HG03460 (cell line): ENCODE results near the gene IKZF3.
"Not testable (repeated sequence)": the region's sequence is repeated elsewhere in the genome, so short reads cannot be mapped to it uniquely, and the experiment has no call there.

Source experiments
- ATAC-seq: cut with Tn5 transposase; IDR thresholded peaks from one replicate; pipeline ENCODE4 v1.9.1; 2021; ENCODE audit not compliant: unreplicated experiment

Gene IKZF3

DNA sequence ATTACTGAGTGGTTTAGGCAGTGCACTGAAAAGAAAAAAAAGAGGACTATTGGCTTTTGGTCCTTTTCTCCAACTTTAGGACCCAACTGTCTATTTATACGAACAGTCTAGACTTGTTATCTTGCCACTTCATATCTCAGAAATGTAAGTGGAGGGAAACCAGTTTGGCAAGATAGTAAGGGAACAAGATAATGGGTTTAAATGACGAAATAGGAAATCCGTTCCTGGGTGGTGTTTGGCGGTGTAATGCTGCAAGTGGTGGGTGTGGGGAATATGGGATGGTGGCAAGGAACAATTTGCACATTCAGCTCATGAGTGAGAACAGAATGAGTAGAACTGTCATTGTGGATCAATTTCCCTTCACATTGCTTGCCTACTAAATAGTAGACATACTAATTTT lies 81.6 kb downstream of the IKZF3 start:
- ATAC-seq, result no peak

DNA sequence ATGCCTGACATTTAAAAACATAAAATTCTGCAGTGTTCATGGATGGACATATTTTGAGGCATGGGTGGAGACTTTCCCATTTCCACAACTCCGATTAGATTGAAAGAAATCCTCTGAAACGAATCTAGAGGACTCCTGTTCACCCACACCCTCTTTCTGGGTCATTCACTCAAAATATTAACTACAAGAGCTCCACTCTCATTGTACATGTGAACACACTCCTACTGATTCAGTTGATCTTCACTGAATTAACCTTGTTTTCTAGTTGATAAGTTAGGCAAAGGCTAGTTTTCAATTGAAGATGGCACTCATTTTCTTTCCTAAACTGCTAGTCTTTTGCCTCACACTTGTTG lies 82.3 kb downstream of the IKZF3 start:
- ATAC-seq, result no peak

DNA sequence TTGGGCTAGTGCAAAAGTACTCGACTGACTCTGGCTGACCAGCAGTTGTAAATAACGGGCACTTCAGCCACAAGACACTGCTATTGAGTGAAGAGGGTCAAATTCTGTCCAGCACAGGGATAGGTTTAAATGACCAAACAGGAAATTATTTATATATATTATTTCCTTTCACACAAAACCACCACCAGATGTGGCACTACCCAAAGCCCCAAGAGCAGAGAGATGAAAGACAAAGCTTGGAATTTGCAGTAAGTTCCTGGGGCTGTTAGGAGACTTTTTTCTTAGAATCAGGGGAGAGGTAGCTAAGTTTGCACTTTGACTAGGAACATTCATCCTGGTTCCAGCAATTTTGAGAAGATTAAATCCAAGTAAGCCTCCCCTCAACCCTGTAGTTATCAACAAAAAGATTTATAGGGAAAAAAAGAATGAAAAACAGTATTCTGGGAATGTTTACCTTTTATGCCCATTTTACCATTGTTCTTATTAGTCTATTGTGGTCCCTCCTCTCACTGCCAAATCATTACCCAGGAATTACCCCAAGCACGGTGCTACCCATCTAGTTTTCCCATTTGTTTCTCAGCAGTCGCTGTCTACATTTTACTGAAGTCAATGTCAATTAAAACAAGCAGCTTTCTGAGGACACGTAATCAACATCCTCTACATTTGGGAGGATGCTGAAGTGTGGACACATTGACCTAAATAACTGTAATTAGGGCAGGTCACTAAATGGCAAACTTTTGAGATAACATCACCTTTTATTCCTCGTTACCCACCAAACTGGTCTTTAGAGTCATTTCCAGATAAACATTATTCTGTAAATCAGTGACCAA lies 82.9 kb downstream of the IKZF3 start:
- no peak for ATAC-seq

DNA sequence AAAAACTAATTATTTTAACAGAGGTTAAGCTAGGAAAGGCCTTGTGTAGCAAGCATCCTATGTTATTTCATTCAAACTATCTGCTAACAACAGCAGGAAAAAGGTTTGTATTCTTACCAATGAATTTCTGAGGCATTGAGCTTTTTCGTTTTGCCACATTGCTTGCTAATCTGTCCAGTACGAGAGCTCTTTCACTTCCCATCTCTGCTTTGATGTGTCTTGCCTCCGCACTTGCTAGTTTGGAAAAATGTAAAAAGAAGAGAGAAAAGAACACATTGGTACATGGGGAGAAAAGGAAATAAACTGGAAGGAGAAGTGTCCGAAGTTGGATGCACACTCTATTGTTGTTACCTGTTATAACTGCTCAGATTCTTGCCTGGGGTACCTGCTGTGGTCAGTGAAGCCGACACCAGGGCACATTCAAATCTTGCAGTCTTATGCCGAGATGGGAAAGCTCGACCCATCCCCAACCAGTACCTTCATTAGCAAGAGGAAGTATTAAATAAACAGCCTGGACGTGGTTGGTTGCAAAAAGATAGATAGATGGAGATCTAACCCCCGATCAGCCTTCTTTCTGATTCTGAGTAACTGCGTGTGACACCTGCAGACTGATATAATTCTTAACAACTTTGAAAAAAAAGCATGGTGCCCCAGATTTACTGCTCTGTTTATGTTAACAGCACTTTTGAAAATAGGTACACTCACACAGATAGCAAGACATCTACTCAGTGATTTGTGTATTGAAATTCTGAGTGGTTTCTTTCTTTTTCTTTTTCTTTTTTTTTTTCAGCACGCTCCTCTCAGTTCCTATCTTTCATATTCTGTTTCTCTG lies 86.4 kb downstream of the IKZF3 start:
- peak; percentile 43 for ATAC-seq

DNA sequence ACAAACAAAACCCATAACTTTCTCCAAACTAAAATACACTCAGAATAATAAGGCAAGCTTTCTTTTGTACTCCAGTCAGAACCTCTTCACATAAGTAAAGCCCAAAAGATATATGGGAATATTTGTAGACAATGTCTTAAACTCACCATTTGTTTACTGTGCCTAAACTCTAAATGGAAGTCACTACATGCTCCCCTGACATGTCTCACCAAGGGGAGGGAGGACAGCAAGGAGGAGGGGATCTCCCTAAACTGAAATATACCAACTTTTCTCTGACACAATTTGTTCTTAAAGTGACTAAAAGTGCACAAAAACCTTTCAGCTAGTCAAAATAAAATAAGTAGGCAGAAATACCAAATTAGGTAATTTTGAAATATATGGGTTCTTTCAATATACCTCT lies 87.9 kb downstream of the IKZF3 start:
- ATAC-seq, result no peak

DNA sequence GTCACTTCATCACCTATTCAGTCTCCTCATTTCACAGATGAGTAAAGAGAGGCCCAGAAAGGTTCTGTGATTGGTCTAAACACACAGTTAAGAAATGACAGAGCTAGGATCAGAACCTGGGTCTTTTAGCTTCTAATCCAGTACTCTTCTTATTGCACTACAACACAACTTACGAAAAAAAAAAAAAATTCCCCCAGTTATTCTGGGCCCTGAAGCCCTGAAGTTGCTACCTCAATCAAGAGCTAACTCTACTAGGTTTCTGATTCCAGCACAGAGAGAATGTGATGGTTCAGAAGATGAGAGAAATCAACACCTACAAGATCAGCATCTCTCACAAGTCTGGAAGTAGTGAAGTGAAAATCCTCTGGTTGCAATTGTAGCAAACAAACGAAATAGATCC lies 89.1 kb downstream of the IKZF3 start:
- no peak for ATAC-seq

DNA sequence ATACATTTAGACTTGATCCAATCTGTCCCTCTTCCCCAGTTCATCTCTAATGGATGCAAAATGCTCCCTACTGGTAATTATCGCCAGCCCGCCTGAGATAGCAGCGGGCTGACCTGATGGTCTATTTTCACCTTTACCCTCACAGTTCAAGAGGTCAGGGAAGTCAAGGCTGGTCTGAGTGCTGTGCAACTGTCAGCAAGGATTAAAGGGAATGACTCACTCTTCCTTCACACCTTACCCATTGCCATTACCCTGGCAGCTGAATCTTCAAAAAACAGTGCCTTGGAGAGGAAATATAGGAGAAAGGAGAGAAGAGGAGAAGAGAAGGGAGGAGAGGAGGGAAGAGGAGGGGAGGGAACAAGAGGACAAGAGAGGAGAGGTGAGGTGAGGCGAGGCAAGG lies 90.1 kb downstream of the IKZF3 start:
- no peak for ATAC-seq

DNA sequence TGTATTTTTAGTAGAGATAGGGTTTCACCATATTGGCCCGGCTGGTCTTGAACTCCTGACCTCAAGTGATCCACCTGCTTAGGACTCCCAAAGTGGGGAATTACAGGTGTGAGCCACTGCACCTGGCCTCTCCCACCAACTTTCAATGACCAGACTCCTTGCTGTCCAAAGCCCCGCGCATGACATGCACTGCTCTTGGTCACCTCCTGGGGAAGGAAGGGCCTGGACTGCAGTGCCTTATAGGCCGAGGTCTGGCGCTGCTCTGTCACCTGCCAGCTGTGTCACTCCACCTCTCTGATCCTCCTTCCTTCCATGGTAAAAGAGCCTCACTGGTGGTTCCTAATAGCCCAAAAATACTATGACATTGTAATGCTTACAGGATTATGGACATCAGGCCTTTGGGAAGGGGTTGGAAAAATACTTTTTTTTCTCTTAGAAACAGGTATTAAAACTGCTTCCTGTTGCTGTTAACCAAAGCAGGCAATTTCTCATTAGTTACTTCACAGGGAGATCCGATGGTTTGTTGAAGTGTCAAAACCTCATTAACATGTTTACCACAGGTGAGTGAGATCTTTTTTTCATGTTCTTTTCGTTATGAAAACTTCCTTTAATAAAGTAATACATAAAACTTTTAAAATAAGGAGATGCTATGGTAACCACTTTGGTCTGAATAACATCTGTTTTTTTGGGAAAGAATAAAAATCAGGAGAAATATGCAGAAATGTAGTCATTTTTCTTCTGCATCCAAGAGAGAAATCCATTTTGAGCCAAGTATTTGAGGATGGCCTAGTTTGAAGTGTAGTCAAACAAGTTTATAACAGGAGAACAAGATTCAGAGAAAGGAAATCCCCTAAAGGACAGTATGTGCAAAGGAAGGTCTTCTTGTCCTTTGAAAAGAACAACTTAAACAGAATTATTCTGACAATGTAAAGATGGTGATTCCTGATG lies 90.9 kb downstream of the IKZF3 start:
- no peak for ATAC-seq

DNA sequence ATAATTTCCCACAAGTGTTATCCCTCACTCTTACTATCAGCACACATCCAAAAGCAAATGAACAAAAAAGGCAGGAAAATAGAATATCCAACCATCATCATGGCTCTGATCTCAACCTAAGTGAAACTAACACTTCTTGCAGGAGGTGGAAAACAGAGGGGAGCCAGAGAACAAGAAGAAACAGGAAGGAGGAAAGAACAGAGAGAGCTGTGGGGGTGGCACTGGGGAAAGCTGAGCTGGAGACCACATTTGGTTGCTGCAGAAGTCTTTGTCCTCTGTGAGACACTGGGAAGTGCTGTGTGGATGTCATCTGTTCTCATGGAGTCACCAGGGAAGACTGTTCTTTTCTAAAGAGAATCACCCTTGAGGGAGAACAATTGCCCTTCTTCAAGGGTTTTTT lies 91.7 kb downstream of the IKZF3 start:
- no peak for ATAC-seq

DNA sequence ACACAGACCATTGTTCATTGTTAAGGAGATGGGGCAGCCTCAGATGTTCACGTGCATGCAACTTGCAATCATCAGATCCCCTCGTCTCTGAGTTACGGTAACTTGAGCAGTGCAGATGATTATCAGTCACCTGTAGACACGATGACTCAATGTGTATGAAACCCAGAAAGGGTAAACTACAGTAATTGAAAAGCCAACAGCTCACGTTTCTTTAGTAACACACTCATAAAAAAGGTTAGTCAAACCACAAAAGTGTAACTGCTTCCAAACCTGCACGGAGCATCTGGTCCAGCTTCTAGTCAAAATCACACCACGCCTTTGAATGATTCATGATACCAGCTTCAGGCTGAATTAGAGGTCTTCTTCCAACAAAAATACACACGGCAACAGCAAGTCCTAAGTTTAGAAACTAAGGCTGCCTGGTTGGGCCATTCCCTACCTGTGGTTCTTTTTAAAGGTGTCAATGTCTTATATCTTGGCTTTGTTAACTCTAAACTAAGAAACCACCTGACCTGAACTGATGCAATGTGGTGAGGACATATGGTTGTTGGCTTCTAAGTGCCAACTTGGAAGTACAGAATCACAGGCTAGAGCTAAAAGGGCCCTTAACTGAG lies 94.0 kb downstream of the IKZF3 start:
- ATAC-seq, result peak; percentile 50

DNA sequence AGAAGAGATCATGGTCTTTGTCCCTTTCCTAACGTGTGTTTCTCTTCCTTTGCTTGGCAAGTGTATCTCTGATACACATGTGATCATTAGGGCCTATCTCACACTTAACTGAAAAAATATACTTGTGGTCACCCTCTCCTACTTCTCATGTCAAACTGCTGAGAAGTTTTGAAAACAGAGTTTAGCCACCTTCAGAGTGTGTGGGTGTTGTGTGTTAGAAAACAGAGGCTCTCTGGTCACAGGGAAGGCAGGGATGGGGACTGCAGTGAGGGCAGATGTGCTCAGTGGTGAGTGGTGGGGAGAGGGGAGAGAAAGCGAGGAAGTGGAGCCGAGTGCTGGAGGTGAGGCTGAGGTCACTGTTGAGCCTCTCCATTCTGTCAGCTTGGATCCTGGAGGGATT lies 97.0 kb downstream of the IKZF3 start:
- no peak for ATAC-seq

DNA sequence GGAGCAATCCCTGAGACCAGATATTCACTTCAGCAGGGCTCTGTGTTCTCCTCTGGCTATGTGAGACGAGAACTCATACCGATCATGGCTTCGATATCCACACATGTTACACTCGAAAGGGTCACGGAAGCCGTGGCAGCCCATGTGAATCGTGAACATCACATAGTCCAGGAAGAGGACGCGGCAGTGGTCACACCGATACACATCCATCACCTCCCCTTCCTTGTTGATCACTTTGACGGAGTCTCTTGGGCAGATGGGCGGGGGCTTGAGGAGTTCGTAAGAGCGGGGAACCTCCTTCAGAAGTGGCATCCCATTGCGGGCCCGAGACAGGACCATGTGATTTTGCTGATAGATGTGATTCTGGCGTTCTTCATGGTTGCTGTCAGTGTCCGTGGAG lies 98.3 kb downstream of the IKZF3 start:
- ATAC-seq, result no peak

DNA sequence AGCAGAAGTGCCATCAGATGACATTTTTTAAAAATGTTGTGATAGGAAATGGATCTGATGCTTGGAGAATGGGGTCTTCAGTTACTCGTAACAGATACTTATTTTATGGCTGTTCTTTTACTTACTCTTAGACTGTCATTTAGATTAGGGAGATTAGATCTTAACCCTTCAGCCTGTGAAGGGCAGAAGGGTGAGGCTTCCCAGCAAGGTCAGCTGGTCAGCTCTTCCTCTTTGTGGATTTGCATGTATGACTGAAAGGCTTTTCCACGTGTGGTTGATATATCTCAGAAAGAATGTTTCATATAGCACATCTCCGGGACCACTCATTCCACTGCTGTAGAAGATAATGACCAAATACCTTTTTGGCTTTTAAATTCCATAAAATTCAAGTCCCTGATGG lies 98.9 kb downstream of the IKZF3 start:
- ATAC-seq, result no peak

DNA sequence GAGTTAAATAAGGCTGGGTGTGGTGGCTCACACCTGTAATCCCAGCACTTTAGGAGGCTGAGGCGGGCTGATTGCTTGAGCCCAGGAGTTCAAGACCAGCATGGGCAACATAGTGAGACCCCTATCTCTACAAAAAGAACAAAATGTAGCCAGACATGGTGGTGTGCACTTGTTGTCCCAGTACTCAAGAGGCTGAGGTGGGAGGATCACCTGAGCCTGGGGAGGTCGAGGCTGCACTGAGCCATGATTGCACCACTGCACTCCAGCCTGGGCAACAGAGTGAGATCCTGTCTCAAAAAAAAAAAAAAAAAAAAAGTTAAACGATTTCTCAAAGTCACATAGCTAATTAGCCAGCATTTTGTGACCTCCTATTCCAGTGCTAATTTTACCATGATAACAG lies 99.9 kb downstream of the IKZF3 start:
- ATAC-seq, result not testable (repeated sequence)

DNA sequence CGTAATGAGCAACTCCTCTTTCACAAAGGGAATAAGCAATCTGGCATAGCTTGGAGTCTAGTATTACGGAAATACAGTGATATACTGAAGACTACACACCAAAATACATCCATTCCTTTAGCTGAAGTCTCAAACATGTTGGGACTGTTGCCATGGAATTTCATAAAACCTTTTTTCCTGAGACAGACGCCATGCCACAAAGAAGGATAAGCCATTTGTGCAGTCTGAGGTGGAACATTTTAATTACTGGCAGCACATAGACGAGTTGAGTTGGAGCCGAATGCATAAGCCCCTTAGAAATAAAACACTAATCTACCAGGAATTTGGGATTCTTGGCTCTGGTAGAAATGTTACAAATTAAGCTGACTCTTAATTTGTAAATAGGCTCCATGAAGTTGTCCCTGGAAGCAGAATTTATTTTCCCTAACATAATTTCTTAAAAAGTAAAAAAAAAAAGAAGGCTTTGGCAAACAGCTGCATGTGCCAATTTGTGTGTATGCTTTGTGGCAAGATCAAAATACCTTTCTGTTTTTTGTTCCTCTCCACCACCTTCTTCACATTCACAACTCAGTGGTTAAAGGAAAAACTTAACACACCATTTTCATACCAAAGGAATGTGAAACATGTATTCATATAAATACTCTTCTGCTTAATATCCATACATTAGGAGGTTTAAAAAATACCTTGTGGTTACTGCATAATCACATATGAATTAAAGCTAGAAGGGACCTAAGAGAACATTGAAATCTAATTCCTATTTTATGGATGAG lies 100.9 kb downstream of the IKZF3 start:
- no peak for ATAC-seq

DNA sequence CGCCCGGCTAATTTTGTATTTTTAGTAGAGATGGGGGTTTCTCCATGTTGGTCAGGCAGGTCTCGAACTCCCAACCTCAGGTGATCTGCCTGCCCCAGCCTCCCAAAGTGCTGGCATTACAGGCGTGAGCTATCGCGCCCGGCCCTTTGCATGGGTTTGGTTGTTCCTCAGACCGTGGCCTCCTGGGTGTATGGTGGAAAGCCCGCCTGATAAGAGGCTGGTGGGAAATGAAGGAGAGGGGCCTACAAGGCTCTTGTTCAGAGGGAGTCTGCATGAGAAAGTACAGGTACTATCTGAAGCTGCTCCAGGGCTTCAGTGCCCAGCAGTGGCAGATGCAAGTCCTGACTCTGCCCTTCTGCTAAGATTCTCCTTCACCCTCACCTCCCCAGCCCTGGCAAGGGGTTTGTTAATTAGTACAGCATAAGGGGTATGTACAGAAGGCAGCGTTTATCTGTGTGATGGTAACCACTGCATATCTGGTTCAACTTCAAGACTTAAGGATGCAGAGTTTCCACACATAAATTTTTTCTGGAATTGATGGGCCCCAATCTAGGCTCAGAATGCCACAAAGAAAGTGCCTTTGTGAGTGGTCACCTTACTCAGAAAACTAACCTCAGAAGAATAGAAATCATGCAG lies 102.1 kb downstream of the IKZF3 start:
- no peak for ATAC-seq

DNA sequence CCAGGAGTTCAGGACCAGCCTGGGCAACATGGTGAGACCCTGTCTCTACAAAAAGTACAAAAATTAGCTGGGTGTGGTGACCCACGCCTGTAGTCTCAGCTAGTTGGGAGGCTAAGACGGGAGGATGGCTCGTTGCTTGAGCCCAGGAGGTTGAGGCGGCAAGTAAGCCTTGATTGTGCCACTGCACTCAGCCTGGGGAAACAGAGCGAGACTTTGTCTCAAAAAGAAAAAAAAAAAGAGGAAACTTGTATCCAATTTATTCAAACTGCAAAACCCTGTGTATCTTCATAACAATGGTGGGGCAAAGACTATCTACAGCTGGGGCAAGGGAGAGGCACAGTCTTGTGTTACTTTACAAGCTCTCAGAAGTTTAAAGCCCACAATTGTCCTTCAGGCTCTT lies 104.9 kb downstream of the IKZF3 start:
- ATAC-seq, result no peak

DNA sequence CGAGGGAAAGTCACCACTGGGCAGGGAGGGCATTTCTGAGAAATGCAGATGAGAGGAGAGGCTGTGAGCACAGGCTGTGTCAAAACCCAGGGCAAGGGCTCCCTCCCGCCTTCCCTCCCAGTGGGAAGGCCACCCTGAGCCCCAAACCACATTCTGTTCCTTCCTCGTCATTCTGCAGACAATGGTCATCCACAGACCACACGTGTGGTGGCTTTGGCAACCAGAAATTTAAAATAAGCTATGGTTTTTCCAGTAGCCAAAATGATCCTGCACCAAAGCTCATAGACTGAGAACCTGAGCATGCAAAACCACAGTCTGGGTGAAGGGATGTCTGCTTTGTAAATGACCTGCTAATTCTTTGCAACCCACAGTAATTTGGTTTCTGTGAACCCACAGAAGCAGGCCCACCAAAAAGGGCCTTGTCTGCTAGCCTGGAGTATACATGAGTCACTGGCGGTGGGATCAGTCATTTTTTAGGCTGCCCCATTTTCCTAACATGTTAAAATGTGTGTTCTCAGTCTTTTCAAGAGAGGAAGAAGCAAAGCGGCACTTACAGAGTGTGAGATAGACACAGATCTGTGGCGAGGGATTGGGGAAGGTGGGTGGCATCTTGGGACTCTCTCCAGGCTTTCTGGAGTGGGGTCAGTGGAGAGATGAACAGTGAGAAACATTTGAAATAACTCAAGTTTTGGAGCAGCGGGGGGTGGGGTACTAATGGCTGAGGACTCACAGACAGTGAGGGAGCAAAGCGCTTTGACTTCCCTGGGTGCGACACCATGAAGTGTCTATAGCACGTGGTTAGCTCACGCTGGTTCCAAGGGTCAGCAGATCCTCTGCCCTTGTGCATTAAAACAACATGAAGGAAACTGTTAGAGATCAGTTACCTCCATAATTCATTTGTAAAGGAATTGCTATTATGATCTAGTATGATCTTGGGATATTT lies 105.9 kb downstream of the IKZF3 start:
- no peak for ATAC-seq
